Astrocyte of the cerebellum (primary cell): ENCODE measurements around the gene HIBADH.
A peak's percentile ranks its signal among the peaks of the same experiment; 100 is the strongest.

ENCODE experiments used
- DNase-seq: peaks from one replicate; pipeline ENCODE4 v3.0.0-alpha.2; 2011; ENCODE audit warnings: low read depth
- H3K4me3 ChIP-seq: 2 replicates; pipeline ENCODE4 v1.5.1; 2011; ENCODE audit warnings: mild to moderate bottlenecking, low read depth, low read length, moderate library complexity
- CTCF ChIP-seq: IDR thresholded peaks from 2 replicates; pipeline ENCODE4 v1.5.1; 2012; ENCODE audit warnings: low read length, low read depth, moderate library complexity, mild to moderate bottlenecking; ENCODE audit errors: missing control alignments
- in situ Hi-C: cut with HindIII; loops from 2 replicates; pipeline ENCODE4 v1.10.0; 2017; ENCODE audit warnings: low sequenced_read_pairs

HIBADH gene

GRCh38 chr7:27690649-27691048 is 28.0 kb upstream of the HIBADH start:
- DNase-seq = no peak
- in situ Hi-C loops = no loop called here
- no peak for TF ChIP-seq CTCF
- H3K4me3 ChIP-seq = no peak overlapping the region

GRCh38 chr7:27689591-27690164 is 27.0 kb upstream of the HIBADH start:
- in situ Hi-C loops = no loop called here
- H3K4me3 ChIP-seq = no peak overlapping the region
- DNase-seq = no peak
- TF ChIP-seq CTCF = peak; percentile 25

GRCh38 chr7:27689150-27689549 is 26.5 kb upstream of the HIBADH start:
- H3K4me3 ChIP-seq = no peak overlapping the region
- in situ Hi-C loops = no loop called here
- DNase-seq = no peak
- TF ChIP-seq CTCF = no peak

GRCh38 chr7:27688646-27689045 is 26.0 kb upstream of the HIBADH start:
- no peak overlapping the region for H3K4me3 ChIP-seq
- TF ChIP-seq CTCF = no peak
- DNase-seq = no peak
- in situ Hi-C loops = no loop called here

GRCh38 chr7:27688056-27688455 is 25.4 kb upstream of the HIBADH start:
- no peak overlapping the region for H3K4me3 ChIP-seq
- no peak for TF ChIP-seq CTCF
- no peak for DNase-seq
- in situ Hi-C loops = no loop called here

- H3K4me3 ChIP-seq = no peak overlapping the region
- TF ChIP-seq CTCF = no peak
- in situ Hi-C loops = no loop called here
- no peak for DNase-seq
These were observed 23.6 kb upstream of the HIBADH start for GRCh38 chr7:27686315-27686714.

- H3K4me3 ChIP-seq = no peak overlapping the region
- in situ Hi-C loops = no loop called here
- no peak for TF ChIP-seq CTCF
- DNase-seq = no peak
These were observed 23.2 kb upstream of the HIBADH start for GRCh38 chr7:27685893-27686292.
